ENCODE data around the gene NSMF.
"Not testable (repeated sequence)": the region's sequence is repeated elsewhere in the genome, so short reads cannot be mapped to it uniquely, and the experiment has no call there.

Gene NSMF

DNA sequence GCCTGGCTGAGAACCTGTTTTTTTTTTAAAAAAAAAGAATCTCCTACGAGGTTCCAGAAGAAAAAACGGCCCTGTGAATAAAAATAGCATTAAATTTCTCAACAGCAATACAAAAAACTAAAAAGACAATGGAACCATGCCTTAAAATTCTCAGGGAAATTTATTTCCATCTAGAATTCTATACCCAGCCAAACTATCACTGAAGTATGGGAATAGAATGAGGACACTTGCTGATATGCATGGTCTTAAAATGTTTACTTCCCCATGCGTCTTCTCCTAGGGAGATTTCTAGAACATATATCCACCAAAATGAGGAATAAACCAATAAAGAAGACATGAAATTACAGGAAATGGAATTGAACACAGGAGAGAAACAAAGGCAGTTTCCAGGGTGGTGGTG, 16.5 kb upstream of the NSMF start:
- no peak for DNase-seq (ENCODE audit: low spot score)

- no peak for DNase-seq (ENCODE audit: low spot score)
Observed at GRCh38 chr9:137474271-137474670, 15.1 kb upstream of the NSMF start.

- no peak for DNase-seq (ENCODE audit: low spot score)
Observed at GRCh38 chr9:137470785-137471184, 11.7 kb upstream of the NSMF start.

DNA sequence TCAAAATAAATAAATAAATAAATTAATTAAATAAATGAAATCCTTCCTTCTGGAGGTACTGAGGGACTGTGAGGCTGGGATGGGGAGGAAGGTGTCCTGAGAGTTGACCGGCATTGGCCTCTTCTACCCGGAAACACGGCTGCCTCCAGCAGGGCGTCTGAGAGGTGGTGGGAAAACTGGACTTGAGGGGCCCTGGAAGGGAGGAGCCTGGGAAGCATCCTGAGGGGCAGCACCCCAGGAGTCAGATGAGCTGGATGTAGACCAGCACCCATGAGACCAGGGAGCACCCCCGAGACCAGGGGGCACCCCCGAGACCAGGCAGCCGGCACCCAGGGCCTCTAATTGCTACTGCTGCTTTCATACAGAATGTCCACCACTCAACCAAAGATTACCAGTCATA, 8.8 kb upstream of the NSMF start:
- no peak for DNase-seq (ENCODE audit: low spot score)

- no peak for DNase-seq (ENCODE audit: low spot score)
Observed at GRCh38 chr9:137467161-137467581, 8.0 kb upstream of the NSMF start.

- DNase-seq (ENCODE audit: low spot score): not testable (repeated sequence)
Observed at GRCh38 chr9:137466389-137467085, 7.4 kb upstream of the NSMF start.

GRCh38 chr9:137465720-137466388, 6.7 kb upstream of the NSMF start:
- no peak for DNase-seq (ENCODE audit: low spot score)

DNA sequence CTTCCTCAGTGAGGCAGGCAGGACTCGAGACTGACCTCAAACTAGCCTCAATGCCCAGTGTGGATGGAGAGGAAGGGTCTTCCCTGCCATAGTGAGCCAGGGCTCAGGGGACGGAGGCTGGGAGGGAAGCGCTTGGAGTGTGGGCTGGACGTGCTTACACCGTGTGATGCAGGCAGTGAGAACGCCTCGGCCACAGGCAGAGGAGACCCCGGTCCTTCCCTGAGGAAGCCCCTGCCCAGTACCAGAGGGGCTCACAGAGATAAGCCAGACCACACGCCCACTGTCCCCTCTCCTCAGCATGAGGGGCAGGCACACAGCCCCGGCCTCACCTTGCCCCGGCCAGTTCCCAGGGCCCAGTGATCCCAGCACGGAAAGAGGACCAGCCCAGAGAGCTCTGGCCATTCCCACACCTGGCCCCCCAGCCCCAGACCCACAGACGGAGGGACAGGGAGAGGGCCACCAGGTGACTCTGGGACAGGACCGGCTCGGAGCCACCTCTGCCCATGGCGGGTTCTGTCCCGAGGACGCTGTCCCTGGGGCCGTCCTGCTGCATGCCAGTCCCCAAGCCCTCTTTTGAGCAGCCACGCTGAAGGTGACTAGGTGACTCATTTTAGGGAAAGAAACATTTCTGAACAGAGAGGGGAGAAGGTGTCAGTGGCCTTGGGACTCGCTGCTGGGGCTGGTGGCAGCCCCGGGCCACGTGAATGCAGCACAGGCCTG, 6.0 kb upstream of the NSMF start:
- no peak for DNase-seq (ENCODE audit: low spot score)

GRCh38 chr9:137464291-137464999, 5.3 kb upstream of the NSMF start:
- no peak for DNase-seq (ENCODE audit: low spot score)

GRCh38 chr9:137463931-137464290, 4.8 kb upstream of the NSMF start:
- DNase-seq (ENCODE audit: low spot score): no peak

GRCh38 chr9:137462986-137463930, 4.1 kb upstream of the NSMF start:
- DNase-seq (ENCODE audit: low spot score): no peak

DNA sequence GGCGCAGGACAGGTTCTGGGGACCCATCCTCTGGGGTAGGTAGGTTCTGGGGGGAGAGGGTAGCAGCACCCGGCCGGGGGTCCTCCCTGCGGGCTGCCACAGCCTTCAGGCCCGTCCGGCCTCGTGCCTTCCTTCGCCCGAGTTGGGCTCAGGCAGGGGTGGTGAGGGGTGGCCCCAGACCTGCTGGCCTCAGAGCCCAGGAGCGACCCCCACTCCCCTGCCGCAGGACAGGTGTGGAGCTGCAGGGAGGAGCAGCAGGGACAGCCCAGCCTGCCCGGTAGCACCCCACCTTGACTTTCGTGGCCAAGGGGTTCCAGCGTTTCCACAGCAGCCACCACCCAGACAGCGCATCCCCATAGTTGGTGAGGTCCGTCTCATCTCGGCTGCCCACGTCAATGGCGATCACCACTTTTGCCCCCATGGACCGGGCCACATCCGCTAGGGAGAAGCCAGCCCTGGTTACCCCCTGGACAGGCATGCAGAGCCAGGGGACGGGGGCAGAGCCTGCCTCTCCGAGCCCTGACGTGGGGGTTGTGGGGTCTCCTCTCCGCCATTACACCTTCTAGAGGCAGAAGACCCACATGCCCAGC, 3.4 kb upstream of the NSMF start:
- DNase-seq (ENCODE audit: low spot score): no peak

- no peak for DNase-seq (ENCODE audit: low spot score)
Observed at GRCh38 chr9:137461663-137462395, 2.7 kb upstream of the NSMF start.

DNA sequence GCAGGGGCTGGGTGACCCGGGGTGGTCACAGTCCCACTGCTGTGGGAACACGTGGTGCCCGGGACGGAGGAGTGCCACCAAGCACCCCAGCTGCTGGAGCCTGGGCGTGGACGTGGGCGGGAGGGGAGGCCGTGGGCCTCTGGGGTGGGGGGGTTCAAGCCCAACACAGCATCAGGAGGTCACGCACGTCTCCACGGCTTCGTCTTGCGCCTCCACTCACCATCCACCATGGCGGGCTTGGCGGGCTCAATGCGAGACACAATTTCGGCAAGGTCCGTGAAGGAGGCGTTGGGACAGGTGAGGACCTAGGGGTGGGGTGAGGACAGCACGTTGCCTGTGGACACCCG, 2.2 kb upstream of the NSMF start:
- DNase-seq (ENCODE audit: low spot score): no peak

DNA sequence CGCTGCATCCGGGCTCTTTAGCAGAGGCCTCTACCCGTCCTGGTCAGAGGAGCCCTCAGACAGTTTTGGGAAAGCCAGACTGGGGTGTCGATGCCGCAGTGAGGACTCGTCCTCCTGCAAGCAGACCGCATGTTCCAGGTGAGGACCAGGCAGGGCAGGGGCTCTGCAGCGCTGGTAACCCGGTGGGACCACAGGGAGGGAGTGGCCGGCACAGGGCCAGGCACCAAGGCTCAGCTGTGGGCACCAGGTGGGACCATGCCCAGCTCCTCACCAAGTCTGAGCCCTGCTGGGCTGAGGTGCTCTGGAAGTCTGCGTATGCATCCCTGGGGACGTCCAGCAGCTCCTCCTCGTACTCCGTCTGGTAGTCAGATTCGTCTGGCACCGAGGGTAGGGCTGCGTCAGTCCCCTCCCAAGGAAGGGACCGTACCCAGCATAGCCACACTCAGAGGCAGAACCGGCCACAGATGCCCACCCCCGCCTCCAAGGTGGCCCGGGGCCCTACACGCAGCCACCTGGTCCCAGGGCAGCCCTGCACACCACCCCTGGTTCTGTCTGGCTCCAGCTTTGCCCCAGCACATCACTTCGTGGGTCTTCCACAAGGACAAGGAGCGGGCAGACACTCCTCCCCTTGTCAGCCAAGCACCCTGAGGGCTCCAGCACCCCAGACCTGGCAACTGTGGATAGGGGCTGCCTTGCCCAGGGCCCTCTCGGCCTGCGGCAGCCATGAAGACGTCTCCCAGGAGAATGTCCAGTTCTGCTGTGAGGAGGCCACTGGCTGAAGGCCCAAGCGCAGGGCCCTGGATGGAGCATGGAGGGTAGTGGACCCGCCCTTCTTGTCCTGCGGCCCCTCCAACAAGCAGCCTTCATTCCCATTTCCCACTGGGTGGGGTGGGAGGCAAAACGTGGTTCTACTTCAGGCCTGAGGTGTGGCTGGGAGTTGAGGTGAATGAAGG, 1.5 kb upstream of the NSMF start:
- DNase-seq (ENCODE audit: low spot score): no peak

DNA sequence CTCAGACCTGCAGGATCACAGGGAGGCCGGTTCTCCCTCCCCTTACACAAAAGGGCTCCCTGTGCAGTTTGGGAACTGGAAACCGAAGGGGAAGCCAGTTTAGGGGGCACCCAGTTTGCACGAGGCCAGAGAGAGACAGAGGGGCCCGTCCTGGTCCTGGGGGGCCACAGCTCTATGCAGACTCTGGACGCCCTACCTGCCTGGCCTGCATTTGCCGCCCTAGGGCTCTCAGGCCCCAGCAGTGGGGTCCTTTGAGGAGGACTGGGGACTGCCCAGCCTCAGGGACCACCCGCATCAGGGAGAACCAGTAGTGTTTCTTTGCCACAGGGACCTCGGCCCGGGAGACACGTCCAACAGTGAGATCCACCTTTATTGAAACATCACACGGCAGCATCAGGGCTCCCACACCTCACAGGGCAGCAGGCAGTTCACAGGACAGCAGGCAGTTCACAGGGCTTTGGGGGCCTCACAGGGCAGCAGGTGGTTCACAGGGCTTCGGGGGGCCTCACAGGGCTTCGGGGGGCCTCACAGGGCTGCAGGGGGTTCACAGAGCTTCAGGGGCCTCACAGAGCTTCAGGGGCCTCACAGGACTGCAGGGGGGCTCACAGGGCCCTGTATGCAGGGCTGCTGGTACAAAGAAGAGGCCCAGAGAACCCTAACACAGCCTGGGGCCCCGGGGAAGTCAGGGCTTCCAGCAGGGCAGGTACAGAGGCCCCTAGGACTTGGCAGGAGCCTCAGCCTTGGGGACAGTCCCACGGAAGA, 648 bp upstream of the NSMF start:
- DNase-seq (ENCODE audit: low spot score): no peak

- DNase-seq (ENCODE audit: low spot score): peak; percentile 78
Observed at GRCh38 chr9:137458194-137459151, 661 bp downstream of the NSMF start.
